Middle frontal gyrus (tissue), 1 donor: ENCODE measurements around the gene ANP32B.
A peak's percentile ranks its signal among the peaks of the same experiment; 100 is the strongest.
"Not testable (repeated sequence)": the region's sequence is repeated elsewhere in the genome, so short reads cannot be mapped to it uniquely, and the experiment has no call there.

Experiments used
- DNase-seq: peaks from one replicate; pipeline ENCODE4 v3.0.0-alpha.2; 2015; ENCODE audit warnings: low spot score; ENCODE audit errors: extremely low spot score

Gene ANP32B

DNA sequence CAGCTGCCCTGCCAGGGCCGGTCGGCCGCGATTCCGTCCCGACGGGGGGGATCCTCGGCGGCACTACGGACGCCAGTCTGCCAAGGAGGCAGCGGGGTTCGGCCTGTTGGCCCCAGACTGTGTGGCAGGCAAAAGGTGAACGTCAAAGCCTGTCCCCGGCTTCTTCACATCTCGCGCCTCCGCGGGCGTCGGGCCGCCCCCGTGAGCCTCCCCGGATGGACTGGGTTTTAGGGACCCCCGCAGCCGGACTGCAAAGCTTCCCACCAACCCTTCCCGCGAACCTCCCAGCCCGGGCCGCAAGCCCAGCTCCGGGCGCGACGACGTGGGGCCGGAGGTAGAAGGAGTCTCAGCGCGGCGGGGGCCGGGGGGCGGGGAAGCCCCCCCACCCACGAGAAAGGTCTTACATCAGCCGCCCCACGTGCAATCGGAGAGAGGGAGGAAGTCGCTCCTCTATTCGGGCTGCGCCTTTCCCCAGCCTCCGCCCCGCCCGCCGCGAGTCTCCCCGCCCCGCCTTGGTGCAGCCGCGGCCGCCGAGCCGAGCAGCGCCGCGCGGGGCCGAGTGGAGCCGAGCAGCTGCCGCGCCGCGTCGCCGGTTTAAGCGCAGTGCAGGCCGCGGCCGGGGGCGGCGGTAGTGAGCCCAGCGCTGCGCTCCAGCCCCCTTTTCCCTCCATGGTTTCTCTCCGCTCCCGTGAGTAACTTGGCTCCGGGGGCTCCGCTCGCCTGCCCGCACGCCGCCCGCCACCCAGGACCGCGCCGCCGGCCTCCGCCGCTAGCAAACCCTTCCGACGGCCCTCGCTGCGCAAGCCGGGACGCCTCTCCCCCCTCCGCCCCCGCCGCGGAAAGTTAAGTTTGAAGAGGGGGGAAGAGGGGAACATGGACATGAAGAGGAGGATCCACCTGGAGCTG, at the start of gene ANP32B:
Gene ANP32B, plus strand, starts transcription at position 659 of the 906 bp plus-strand sequence. Its CDS starts 215 bp downstream, at position 874.
- peak; percentile 90 for DNase-seq

GRCh38 chr9:97934321-97935115, 48.6 kb upstream of the ANP32B start:
- DNase-seq = no peak

- no peak for DNase-seq
Observed at GRCh38 chr9:97935276-97935675, 47.9 kb upstream of the ANP32B start.

DNA sequence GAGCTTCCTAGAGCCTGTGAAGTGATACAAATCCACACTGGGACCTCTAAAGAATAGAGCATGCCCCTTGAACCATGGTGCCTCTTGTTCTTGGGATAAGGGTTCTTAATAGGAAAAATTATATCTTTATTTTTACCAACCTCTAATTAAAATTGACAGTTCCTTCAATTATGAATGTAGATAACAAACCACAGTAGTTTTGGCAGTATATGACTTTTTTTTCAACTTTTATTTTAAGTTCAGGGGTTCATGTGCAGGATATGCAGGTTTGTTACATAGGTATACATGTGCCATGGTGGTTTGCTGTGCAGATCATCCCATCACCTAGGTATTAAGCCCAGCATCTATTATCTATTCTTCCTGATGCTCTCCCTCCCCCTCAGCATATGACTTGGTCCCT, 46.1 kb upstream of the ANP32B start:
- DNase-seq = no peak

DNA sequence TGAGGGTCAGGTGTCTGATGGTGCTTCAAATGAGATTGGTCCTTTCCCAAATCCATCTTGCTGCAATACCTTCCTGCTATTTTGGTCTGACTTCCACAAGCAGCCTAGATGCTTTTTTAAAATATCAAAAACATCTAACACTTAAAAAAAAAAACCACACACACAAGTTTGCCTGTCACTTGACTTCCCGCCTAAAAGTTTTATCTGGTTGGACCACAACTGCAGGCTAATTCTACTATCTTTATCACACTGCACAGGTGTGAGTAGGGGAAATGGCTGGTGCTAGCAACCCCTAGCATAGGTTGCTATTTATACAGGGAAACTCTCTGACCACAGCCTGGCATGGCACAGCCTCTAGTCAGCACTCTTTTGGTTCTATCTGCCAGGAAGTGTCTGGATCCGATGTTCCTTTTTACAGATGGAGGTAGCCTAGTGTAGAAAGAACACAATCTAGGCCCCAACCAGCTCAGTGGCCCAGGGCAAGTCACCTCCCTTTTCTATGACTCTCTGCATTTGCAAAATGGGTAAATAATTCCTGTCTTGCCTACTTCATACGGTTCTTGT, 45.0 kb upstream of the ANP32B start, which contains the start of gene HEMGN:
Gene HEMGN, minus strand, starts transcription at position 92 of the 564 bp plus-strand sequence. Its CDS starts 36 bp downstream, at position 56.
- DNase-seq = no peak

GRCh38 chr9:97940233-97940632, 42.9 kb upstream of the ANP32B start:
- DNase-seq = no peak

DNA sequence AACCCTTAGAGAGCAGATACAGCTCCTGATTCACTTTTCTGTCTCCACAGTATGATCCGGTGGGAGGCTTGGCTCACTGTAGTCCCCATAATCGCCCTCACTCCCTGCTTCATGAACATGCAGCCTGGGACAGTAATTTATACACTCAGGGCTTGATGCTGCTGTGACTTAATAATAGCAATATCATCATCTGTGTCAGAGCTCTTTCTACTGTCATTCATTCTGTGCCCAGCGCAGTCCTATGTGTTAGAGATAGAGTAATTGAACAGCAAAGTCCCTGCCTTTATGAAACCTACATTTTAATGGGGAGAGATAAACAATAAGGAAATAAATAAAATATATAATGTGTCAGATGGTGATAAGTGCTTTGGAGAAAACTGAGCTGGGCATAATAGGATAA, 42.4 kb upstream of the ANP32B start:
- no peak for DNase-seq

DNA sequence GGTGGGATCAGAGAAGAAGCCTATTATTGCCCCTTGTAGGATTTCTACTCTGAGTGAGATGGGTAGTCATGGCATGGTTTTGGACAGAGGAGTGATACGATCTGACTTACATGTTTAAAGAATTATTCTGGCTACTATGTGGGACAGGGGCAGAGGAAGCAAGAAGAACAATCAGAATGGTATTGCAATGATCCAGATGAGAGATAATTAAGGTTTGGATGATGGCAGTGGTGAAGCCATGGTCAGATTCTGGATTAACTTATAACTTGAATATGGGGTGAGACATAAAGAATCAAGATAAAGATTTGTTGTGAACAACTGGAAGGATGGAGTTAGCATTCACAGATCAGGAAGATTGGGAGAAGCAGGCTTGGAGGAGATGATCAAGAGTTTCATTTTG, 41.8 kb upstream of the ANP32B start:
- no peak for DNase-seq

GRCh38 chr9:97943308-97943855, 39.8 kb upstream of the ANP32B start:
- DNase-seq = no peak

- DNase-seq = no peak
Observed at GRCh38 chr9:97944612-97945011, 38.5 kb upstream of the ANP32B start.

DNA sequence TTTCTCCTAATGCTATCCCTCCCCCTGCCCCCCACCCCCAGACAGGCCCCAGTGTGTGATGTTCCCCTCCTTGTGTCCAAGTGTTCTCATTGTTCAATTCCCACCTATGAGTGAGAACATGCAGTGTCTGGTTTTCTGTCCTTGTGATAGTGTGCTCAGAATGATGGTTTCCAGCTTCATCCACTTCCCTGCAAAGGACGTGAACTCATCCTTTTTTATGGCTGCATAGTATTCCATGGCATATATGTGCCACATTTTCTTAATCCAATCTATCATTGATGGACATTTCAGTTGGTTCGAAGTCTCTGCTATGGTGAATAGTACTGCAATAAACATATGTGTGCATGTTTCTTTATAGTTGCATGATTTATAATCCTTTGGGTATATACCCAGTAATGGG, 37.7 kb upstream of the ANP32B start:
- DNase-seq = not testable (repeated sequence)

DNA sequence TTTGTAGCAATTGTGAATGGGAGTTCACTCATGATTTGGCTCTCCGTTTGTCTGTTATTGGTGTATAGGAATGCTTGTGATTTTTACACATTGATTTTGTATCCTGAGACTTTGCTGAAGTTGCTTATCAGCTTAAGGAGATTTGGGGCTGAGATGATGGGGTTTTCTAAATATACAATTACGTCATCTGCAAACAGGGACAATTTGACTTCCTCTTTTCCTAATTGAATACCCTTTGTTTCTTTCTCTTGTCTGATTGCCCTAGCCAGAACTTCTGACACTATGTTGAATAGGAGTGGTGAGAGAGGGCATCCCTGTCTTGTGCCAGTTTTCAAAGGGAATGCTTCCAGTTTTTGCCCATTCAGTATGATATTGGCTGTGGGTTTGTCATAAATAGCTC, 36.0 kb upstream of the ANP32B start:
- not testable (repeated sequence) for DNase-seq

DNA sequence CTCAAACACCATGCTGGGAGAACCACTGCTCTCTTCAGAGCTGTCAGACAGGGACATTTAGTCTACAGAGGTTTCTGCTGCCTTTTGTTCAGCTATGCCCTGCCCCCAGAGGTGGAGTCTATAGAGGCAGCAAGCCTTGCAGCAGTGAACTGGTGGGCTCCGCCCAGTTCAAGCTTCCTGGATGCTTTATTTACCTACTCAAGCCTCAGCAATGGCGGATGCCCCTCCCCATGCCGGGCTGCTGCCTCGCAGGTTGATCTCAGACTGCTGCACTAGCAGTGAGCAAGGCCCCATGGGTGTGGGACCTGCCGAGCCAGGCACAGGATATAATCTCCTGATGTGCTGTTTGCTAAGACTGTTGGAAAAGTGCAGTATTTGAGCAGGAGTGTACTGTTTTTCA, 32.3 kb upstream of the ANP32B start:
- DNase-seq = not testable (repeated sequence)

GRCh38 chr9:97954550-97954989, 28.6 kb upstream of the ANP32B start:
- DNase-seq = no peak

GRCh38 chr9:97956331-97956730, 26.8 kb upstream of the ANP32B start:
- no peak for DNase-seq

DNA sequence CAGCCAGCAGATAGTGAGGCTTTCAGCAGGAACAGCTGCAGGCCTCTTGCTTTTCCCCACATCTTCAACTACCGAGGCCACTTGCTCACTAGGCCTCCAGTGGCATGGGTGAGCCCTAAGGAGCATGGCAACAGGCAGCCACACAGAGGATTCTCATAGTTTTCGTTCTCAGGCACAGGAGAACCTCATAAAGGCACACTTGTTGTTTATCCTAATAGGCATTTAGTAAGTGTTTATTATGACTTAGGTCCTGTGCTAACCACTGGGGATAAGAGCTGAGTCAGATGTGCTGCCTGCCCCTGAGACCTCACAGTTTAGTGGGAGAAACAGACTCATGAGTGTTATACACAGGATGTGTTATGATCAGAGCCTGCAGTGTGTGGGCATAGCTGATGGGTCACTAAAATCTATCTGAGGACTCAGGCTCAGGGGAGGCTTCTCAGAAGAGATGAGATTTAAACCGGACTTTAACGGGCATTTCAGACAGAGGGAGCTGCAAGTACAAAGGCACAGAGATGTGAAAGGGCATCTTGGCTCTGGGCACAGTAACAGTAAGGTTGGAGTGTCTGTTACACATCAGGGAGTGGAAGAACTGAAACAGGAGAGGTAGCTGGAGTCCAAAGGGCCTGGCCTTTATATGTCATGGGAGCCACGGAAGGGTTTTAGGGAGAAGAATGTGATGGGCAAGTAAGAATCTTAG, 24.2 kb upstream of the ANP32B start:
- DNase-seq = no peak

- no peak for DNase-seq
Observed at GRCh38 chr9:97959585-97959984, 23.6 kb upstream of the ANP32B start.

- DNase-seq = not testable (repeated sequence)
Observed at GRCh38 chr9:97960678-97961328, 22.3 kb upstream of the ANP32B start.

GRCh38 chr9:97961361-97961760, 21.8 kb upstream of the ANP32B start:
- no peak for DNase-seq

DNA sequence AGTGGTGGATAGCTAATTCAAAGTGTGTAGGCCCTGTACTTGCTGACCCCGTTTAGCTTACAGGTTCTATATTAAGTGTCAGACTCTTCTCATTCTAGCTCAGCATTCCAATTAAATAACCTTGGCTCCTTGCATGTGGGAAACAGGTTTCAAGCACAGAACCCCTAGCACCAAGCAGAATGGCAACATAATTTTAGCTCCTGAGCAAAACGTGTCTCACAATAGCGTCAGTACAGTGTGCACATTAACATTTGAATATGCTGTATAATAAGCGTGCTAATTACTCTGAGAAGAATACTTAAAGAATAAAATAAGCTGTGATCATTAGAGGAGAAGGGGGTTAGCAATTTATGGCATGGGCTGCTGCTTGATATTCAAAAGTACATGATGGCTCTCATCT, 21.0 kb upstream of the ANP32B start:
- DNase-seq = no peak
